SK-N-SH treated with all-trans-retinoic acid at 6 μM for 48 hours (cell line): ENCODE results near the gene ASB11.

Experiments
- ARNTL ChIP-seq: fragments of 450-650 bp; formaldehyde crosslinking; IDR thresholded peaks from 2 replicates; pipeline ENCODE4 v1.5.0; 2020; ENCODE audit warnings: low read depth, mild to moderate bottlenecking, moderate library complexity, borderline replicate concordance
- CSDC2 ChIP-seq: fragments of 250-450 bp; sonication (Bioruptor Pico); IDR thresholded peaks from 2 replicates; pipeline ENCODE4 v1.5.0; 2020; ENCODE audit warnings: mild to moderate bottlenecking, moderate library complexity
- TOX ChIP-seq: fragments of 250-450 bp; sonication (Bioruptor Pico); IDR thresholded peaks from 2 replicates; pipeline ENCODE4 v1.8.0; 2021; ENCODE audit warnings: mild to moderate bottlenecking, moderate library complexity, borderline replicate concordance
- ZC3H10 ChIP-seq: fragments of 250-450 bp; sonication (Bioruptor Pico); IDR thresholded peaks from 2 replicates; pipeline ENCODE4 v1.5.1; 2021; ENCODE audit warnings: mild to moderate bottlenecking, moderate library complexity
- ZFP3 ChIP-seq: fragments of 250-450 bp; sonication (Bioruptor Pico); IDR thresholded peaks from 2 replicates; pipeline ENCODE4 v1.5.0; 2020; ENCODE audit warnings: mild to moderate bottlenecking, moderate library complexity
- ZNF70 ChIP-seq: fragments of 450-650 bp; formaldehyde crosslinking; IDR thresholded peaks from 2 replicates; pipeline ENCODE4 v1.5.0; 2020; ENCODE audit warnings: mild to moderate bottlenecking, moderate library complexity

- no peak for TF ChIP-seq ZC3H10 (CRISPR knock-in tag)
- no peak for TF ChIP-seq ZFP3
- TF ChIP-seq CSDC2 (CRISPR knock-in tag) = no peak
- no peak for TF ChIP-seq ZNF70 (CRISPR knock-in tag)
- TF ChIP-seq TOX (CRISPR knock-in tag) = no peak
- TF ChIP-seq ARNTL (CRISPR knock-in tag) = no peak
These were observed 45.6 kb downstream of the ASB11 start, which contains the start of gene ASB9 for GRCh38 chrX:15269618-15270521.
